ENCODE data around the gene VN1R5.

GRCh38 chr1:247241691-247242090, 14.2 kb upstream of the VN1R5 start:
- TF ChIP-seq EZH2 (IDR thresholded peaks at IDR 0.05; ENCODE audit: borderline replicate concordance, low read length) (no peak), CTCF (conservative IDR thresholded peaks at IDR 0.05 in 1 of 2, IDR thresholded peaks at IDR 0.05 in 1 of 2; ENCODE audit: extremely low read depth in 1 of 2, insufficient read depth in 1 of 2, low read depth in 1 of 2, low read length in 2 of 2) (no peak)

All from mammary epithelial cell (primary cell).